ENCODE measurements around the gene AKT3.

AKT3 gene

GRCh38 chr1:243748227-243748626 is 101.8 kb downstream of the AKT3 start:
- Histone ChIP-seq H3K4me3 (ENCODE audit: low read length) (no peak overlapping the region), H4K20me1 (ENCODE audit: control insufficient read depth, insufficient read depth, low read depth, low read length) (no peaks in the 10 kb centered on the region), H3K27ac (ENCODE audit: low read depth, low read length) (no peak overlapping the region), H3K27me3 (ENCODE audit: control insufficient read depth, low read length) (peaks cover 4% of the 10 kb centered on the region; the same call in 1 of the 2 replicates), H3K9me2 (replicated peaks; ENCODE audit: control insufficient read depth, low read length) (no peaks in the 10 kb centered on the region), H3K36me3 (ENCODE audit: control insufficient read depth, low read length) (no peaks in the 10 kb centered on the region), H3K9me3 (ENCODE audit: control insufficient read depth, insufficient read depth, low read length) (no peaks in the 10 kb centered on the region), H3K4me1 (ENCODE audit: control insufficient read depth, low read length) (no peaks in the 10 kb centered on the region), H3K79me2 (ENCODE audit: control insufficient read depth, low read length) (no peaks in the 10 kb centered on the region), H3K4me2 (ENCODE audit: low read length) (no peak overlapping the region), H3F3A (ENCODE audit: control insufficient read depth, insufficient read depth) (no peaks in the 10 kb centered on the region)
- TF ChIP-seq CTCF (IDR thresholded peaks at IDR 0.05; ENCODE audit: low read depth, low read length, poor library complexity, severe bottlenecking) (no peak), EZH2phosphoT487 (IDR thresholded peaks at IDR 0.05; ENCODE audit: borderline replicate concordance, low read length) (no peak)

GRCh38 chr1:243746751-243747150 is 103.3 kb downstream of the AKT3 start:
- H3F3A ChIP-seq (ENCODE audit: control insufficient read depth, insufficient read depth) = no peaks in the 10 kb centered on the region
- no peaks in the 10 kb centered on the region for H4K20me1 ChIP-seq (ENCODE audit: control insufficient read depth, insufficient read depth, low read depth, low read length)
- H3K9me3 ChIP-seq (ENCODE audit: control insufficient read depth, insufficient read depth, low read length) = no peaks in the 10 kb centered on the region
- no peaks in the 10 kb centered on the region for H3K36me3 ChIP-seq (ENCODE audit: control insufficient read depth, low read length)
- H3K79me2 ChIP-seq (ENCODE audit: control insufficient read depth, low read length) = no peaks in the 10 kb centered on the region
- TF ChIP-seq EZH2phosphoT487 (IDR thresholded peaks at IDR 0.05; ENCODE audit: borderline replicate concordance, low read length) (no peak), CTCF (IDR thresholded peaks at IDR 0.05; ENCODE audit: low read depth, low read length, poor library complexity, severe bottlenecking) (no peak)
- H3K9me2 ChIP-seq (replicated peaks; ENCODE audit: control insufficient read depth, low read length) = no peaks in the 10 kb centered on the region
- H3K4me1 ChIP-seq (ENCODE audit: control insufficient read depth, low read length) = no peaks in the 10 kb centered on the region
- H3K27me3 ChIP-seq (ENCODE audit: control insufficient read depth, low read length) = peaks cover 4% of the 10 kb centered on the region; the same call in 1 of the 2 replicates
- no peak overlapping the region for H3K27ac ChIP-seq (ENCODE audit: low read depth, low read length)
- H3K4me3 ChIP-seq (ENCODE audit: low read length) = no peak overlapping the region
- H3K4me2 ChIP-seq (ENCODE audit: low read length) = no peak overlapping the region

GRCh38 chr1:243745356-243745755 is 104.7 kb downstream of the AKT3 start:
- no peak overlapping the region for H3K4me3 ChIP-seq (ENCODE audit: low read length)
- no peaks in the 10 kb centered on the region for H3K36me3 ChIP-seq (ENCODE audit: control insufficient read depth, low read length)
- no peaks in the 10 kb centered on the region for H3K9me2 ChIP-seq (replicated peaks; ENCODE audit: control insufficient read depth, low read length)
- H3K9me3 ChIP-seq (ENCODE audit: control insufficient read depth, insufficient read depth, low read length) = no peaks in the 10 kb centered on the region
- no peaks in the 10 kb centered on the region for H4K20me1 ChIP-seq (ENCODE audit: control insufficient read depth, insufficient read depth, low read depth, low read length)
- H3K27ac ChIP-seq (ENCODE audit: low read depth, low read length) = no peak overlapping the region
- H3K4me2 ChIP-seq (ENCODE audit: low read length) = no peak overlapping the region
- no peaks in the 10 kb centered on the region for H3F3A ChIP-seq (ENCODE audit: control insufficient read depth, insufficient read depth)
- H3K79me2 ChIP-seq (ENCODE audit: control insufficient read depth, low read length) = no peaks in the 10 kb centered on the region
- H3K4me1 ChIP-seq (ENCODE audit: control insufficient read depth, low read length) = no peaks in the 10 kb centered on the region
- no peak for TF ChIP-seq EZH2phosphoT487 (IDR thresholded peaks at IDR 0.05; ENCODE audit: borderline replicate concordance, low read length)
- H3K27me3 ChIP-seq (ENCODE audit: control insufficient read depth, low read length) = peaks cover 4% of the 10 kb centered on the region; the same call in 1 of the 2 replicates

- Histone ChIP-seq H3K4me1 (ENCODE audit: control insufficient read depth, low read length) (no peaks in the 10 kb centered on the region), H3F3A (ENCODE audit: control insufficient read depth, insufficient read depth) (no peaks in the 10 kb centered on the region), H3K27ac (ENCODE audit: low read depth, low read length) (no peak overlapping the region), H3K79me2 (ENCODE audit: control insufficient read depth, low read length) (no peaks in the 10 kb centered on the region), H3K4me2 (ENCODE audit: low read length) (no peak overlapping the region), H3K27me3 (ENCODE audit: control insufficient read depth, low read length) (peaks cover 4% of the 10 kb centered on the region; the same call in 1 of the 2 replicates), H3K9me2 (replicated peaks; ENCODE audit: control insufficient read depth, low read length) (no peaks in the 10 kb centered on the region), H3K9me3 (ENCODE audit: control insufficient read depth, insufficient read depth, low read length) (no peaks in the 10 kb centered on the region), H3K36me3 (ENCODE audit: control insufficient read depth, low read length) (no peaks in the 10 kb centered on the region), H4K20me1 (ENCODE audit: control insufficient read depth, insufficient read depth, low read depth, low read length) (no peaks in the 10 kb centered on the region), H3K4me3 (ENCODE audit: low read length) (no peak overlapping the region)
- TF ChIP-seq EZH2phosphoT487 (IDR thresholded peaks at IDR 0.05; ENCODE audit: borderline replicate concordance, low read length) (no peak), CTCF (IDR thresholded peaks at IDR 0.05; ENCODE audit: low read depth, low read length, poor library complexity, severe bottlenecking) (no peak)
These were observed 107.2 kb downstream of the AKT3 start for GRCh38 chr1:243742819-243743218.
